Stimulated activated CD4-positive, alpha-beta T cell treated with anti-CD3 and anti-CD28 coated beads, Interleukin-15, amount 100 ng/mL, for 48 hours (primary cell): ENCODE data around the gene TAF4.
"Not testable (repeated sequence)": the region's sequence is repeated elsewhere in the genome, so short reads cannot be mapped to it uniquely, and the experiment has no call there.

Experiments used
- DNase-seq, 2 donors: peaks; one replicate each; pipeline ENCODE4 v3.0.0-alpha.2; 2020; ENCODE audit warnings: low read depth in 2 of 2

TAF4 gene

DNA sequence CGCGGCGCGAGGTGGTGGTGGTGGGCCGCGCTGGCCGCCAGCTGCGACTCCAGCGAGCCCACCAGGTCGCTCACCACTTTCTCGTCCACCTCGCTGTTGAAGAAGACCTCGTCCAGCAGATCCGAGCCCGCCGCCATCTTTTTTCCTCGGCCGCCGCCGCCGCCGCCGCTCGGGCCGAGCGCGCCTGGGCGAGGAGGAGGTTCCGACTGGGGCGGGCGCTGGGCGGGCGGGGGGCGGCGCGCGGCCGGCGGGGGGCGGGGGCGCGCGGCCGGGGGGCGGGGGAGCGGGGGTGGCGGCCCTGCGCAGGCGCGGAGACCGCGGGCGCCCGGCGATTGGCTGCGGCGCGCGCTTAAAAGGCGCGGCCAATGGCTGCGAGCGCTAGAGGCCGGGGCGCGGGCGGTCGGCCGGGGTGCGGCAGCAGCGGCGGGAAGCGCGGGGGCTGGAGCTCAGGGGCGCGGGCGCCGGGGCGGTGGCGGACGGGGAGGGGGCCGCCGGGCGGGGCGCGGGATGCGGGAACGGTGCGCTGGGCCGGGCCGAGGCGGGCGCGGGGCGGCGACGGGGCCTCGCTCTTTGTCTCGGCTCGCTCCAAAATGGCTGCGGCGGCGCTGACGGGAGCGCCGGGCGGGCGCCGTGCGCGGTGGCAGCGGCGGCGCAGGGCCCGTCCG, at the start of gene TAF4:
TAF4 (minus strand) TSS at position 208 of the 665 bp plus-strand sequence; CDS start at position 137, 71 bp downstream.
- DNase-seq, result peak; percentile 52 to 62

DNA sequence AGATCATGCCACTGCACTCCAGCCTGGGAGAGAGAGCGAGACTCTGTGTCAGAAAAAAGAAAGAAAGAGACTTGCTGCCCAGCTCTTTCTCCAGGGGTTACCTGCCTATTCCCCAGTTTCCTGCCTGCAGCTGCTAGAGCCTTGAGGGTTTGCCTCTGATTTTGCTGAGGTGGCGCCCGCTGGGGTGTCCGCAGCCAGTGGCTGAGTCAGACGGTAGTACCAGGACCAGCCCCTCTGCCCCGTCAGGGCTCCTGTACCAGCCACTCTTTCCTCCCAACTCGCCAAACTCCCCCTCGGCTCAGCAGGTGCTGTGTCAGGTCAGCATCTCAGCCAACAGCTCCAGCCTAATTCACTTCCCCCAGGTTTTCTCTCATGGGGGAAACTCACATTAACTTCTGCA, 49.2 kb upstream of the TAF4 start:
- no peak for DNase-seq

- no peak for DNase-seq
Measured at GRCh38 chr20:62112368-62112767, 46.7 kb upstream of the TAF4 start.

DNA sequence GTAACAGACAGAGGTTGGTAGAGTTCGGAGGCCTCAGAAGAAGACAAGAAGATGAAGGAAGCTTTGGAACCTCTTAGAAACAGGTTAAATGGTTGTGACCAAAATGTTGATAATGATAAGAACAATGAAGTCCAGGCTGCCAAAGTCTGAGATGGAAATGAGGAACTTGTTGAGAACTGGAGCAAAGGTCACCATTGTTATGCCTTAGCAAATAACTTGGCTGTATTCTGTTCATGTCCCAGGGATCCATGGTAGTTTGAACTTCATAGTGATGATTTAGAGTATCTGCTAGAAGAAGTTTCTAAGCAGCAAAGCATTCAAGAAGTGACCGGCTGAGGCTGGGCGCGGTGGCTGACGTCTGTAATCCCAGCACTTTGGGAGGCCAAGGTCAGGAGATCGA, 45.5 kb upstream of the TAF4 start:
- no peak for DNase-seq

GRCh38 chr20:62105592-62105991, 39.9 kb upstream of the TAF4 start:
- no peak for DNase-seq

DNA sequence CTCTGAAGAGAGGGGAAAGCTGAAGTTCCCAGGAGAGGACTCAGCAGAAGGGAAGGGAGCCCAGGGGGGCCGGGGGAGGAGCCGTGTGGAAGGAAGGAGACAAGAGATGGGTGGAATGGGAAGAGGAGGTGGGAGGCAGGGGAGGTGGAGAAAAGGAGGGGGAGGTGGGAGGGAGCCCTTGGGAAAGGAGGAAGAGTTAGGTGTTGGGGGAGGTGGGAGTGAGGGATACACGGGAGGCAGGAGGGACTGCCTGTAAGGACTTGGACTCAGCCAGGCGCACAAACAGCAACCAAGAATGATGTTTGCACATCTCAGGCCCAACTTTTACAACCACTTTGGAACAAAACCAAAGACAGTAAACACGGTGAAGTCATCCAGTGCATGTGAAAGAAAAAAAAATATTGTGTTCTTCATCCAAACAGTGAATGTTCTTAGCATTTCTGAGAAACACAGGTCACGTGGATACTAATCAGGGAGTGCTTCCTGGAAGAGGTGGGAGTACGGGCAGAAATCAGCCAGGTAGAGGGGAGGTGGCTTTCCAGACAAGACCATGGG, 39.2 kb upstream of the TAF4 start:
- DNase-seq, result no peak

DNA sequence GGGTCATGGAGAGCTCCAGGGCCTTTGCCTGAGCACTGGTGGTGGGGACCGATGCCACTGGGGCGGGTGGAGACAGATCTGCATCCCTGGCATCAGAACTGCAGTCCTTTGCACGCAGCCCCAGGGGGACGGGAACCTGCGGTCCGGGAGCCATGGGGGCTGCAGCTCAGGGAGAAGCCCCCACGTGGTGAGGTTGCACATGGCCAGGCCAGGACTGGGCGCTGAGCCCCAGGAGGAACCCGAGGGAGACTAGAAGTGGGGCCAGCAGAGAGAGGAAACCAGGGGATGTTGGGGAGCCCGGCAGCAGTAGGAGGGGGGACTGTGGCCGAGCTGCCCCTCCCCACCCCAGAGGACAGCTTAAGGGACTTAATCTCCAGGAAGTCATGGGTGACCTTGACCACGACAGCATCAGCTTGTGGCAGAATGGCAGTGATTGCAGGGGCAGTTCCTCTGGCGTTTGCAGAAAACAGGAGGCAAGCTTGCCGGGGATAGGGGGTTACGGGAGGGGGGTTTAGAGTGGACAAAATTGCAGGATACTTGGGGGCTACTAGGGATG, 38.6 kb upstream of the TAF4 start:
- no peak for DNase-seq

- DNase-seq, result no peak
Measured at GRCh38 chr20:62103508-62104233, 38.0 kb upstream of the TAF4 start.

- DNase-seq, result no peak
Measured at GRCh38 chr20:62101078-62101477, 35.4 kb upstream of the TAF4 start.

- no peak for DNase-seq
Measured at GRCh38 chr20:62097881-62098407, 32.3 kb upstream of the TAF4 start.

DNA sequence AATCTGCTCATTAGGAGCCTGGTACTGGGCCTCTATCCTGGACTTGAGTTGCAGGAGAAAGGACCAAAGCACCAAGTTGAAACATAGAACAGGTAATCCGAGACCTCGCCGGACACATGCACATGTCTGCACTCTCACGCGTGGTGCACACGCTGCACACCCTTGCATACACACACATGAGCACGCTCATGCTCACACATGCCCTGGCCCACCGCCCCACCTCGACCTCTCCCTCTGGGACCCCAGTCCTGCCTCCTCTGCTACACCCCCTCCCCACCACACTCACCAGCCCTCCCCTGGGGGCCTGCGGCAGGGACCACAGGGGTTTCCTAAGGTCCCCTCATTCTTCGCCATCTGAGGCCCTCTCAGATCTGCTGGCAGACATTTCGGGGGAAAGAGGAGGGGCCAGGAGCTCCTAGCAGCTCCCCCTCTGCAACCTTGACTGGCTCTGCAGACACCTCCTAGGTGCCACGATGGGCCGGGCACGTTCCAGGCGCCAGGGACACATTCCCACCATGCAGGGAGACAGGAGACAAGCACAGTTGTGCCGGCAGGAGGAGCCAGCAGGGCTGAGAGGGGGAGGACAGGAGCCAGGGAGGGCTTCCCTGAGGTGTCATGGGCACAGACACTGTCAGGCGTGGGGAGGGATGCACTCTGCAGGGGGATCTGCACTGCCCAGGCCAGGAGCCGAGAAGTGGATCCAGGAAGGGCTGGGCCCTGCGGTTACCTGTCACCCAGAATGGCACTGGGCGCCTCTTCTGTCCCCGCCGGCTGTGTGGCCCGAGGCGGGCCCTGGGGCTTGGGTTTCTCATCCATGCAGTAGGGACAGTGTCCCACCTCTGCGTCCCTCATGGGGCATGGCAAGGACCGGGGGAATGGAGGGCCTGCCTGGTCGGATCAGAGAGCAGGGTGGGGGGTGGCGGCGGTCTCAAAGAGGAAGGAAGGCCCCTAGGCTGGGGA, 31.0 kb upstream of the TAF4 start:
- no peak for DNase-seq

- DNase-seq, result no peak
Measured at GRCh38 chr20:62089393-62089792, 23.7 kb upstream of the TAF4 start.

DNA sequence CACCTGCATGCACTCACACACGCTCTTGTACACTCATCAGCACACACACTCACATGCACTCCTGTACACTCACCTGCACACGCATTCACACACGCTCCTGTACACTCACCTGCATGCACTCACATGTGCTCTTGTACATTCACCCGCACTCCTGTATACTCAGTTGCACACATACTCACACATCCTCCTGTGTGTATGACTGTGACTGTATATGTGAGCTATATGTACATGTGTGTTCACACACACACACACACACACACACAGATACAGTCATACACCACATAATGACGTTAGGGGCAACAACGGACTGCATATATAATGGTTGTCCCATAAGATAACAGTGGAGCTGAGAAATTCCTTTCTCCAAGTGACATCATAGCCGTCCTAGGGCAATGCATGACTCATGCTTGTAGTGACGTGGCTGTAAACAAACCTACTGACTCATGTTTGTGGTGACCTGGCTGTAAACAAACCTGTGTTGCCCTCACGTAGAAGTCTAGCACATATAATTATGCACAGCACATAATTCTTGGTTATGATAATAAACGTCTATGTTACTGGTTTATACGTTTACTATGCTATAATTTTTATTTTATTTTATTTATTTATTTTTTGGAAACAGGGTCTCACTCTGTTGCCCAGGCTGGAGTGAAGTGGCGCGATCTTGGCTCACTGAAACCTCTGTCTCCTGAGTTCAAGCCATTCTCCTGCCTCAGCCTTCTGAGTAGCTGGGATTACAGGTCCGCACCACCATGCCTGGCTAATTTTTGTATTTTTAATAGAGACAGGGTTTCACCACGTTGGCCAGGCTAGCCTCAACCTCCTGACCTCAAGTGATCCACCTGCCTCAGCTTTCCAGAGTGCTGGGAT, 22.8 kb upstream of the TAF4 start:
- no peak for DNase-seq

- DNase-seq, result no peak
Measured at GRCh38 chr20:62087632-62088031, 22.0 kb upstream of the TAF4 start.

DNA sequence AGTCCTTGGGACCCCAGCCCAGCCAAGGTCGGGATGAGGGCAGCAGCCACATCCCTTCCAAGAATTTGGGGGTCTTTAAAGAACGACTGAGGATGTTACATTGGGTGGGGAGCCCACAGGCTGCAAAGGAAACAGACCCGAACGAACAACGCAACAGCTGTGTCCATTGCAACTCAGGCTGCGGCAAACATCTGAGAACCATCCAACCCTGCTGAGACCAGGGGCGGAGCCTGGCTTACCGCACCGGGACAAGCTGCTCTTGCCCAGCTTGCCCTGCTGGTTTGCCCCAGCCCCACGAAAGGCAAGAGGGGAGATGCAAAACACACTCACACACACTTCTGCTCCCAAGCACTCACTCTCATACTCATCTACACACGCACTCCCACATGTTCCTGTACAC, 21.5 kb upstream of the TAF4 start:
- DNase-seq, result no peak

DNA sequence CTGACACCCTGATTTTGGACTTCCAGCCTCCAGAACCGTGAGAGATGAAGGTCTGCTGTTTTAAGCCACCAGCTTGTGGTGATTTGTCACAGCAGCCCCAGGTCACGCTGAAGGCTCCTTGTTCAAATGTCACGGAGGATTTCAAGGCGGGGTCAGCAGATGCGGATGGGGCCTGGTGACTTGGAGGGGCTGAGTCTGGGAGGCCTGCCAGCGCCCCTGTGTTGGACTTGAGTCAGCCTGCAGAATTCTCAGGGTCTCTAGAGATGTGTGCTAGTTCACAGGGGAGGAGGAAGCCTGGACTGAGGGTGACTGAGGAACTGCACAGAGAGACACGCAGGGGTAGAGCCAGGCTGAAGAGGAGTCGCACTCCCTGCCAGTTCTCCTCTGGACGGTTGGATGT, 19.5 kb upstream of the TAF4 start:
- no peak for DNase-seq

- DNase-seq, result not testable (repeated sequence)
Measured at GRCh38 chr20:62084224-62084623, 18.5 kb upstream of the TAF4 start.

- DNase-seq, result no peak
Measured at GRCh38 chr20:62083312-62083711, 17.6 kb upstream of the TAF4 start.

DNA sequence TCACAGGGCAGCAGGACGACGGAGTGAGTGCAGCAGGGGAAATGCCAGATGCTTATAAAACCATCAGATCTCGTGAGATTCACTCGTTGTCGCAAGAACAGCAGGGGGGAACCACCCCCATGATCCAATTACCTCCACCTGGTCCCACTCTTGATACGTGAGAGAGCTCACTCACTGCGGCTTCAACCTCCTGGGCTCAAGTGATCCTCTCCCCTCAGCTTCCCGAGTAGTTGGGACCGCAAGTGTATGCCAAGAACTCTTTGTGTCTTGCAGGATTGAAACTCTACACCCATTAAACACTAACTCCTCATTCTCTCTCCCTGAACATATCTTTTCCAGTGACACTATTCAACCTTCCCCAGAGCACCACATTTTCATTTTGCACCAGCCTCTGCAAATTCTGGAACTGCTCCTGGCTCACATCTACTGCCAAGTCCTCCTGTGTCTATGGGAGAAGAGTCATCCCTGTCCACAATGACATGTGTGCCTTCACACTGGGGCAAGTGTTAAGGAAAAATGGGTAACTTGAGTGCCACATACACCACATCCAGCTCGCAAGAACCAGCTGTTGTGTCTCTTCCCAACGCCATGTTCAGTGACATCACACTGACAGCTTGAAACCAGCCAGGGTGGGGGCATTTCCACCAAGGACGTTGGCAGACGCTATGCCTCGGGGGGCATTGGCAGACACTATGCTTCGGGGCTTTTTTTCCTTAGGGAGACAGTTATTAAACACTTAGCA, 14.7 kb upstream of the TAF4 start:
- DNase-seq, result no peak

DNA sequence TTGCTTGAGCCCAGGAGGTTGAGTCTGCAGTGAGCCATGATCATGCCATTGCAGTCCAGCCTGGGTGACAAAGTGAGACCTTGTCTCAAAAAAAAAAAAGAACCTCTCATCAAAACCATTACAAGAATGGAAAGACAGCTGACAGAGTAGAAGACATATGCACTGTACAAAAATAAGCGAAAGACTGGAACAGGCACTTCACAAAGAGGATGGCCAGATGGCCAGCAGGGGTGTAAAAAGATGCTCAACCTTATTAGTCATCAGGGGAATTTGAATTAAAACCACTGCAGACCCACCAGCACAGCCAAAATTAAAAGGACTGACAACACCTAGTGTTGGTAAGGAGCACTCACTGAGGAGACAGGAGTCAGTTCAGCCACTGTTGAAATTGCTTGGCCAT, 13.5 kb upstream of the TAF4 start:
- no peak for DNase-seq
